IMR-90 (cell line): ENCODE measurements around the gene TPM2. TPM values are rescaled to one million over a fixed set of nuclear protein-coding genes. Genes with fewer than 3 reads are reported as not detected.
"Not testable (repeated sequence)": the region's sequence is repeated elsewhere in the genome, so short reads cannot be mapped to it uniquely, and the experiment has no call there.

Experiments
- ATAC-seq: fragments of 200-7000 bp; cut with Tn5 transposase; 2 replicates; pipeline ENCODE4 v1.9.1; 2020; ENCODE audit warnings: low read depth, mild to moderate bottlenecking, moderate library complexity
- BruUV-seq: library from RNA; stranded (reverse); fragments of 400-500 nt; replicated peaks from 2 replicates; lab custom pipeline; 2021; lab: Mats Ljungman, UMichigan
- CTCF ChIA-PET: fragments of 300-600 bp; formaldehyde crosslinking; extraction: SDS; loops from one replicate; lab custom pipeline; 2021; ENCODE audit warnings: antibody characterized with exemption; lab: Yijun Ruan, JAX
- POLR2A ChIA-PET: fragments of 300-600 bp; sonication (Branson Sonifier 250); formaldehyde crosslinking; loops from one replicate; lab custom pipeline; 2022; ENCODE audit warnings: antibody characterized with exemption; ENCODE audit not compliant: unreplicated experiment; lab: Charles Lee
- DNase-seq: peaks from one replicate; pipeline ENCODE4 v3.0.0; 2013
- H2AFZ ChIP-seq: replicated peaks from 2 replicates; pipeline ENCODE3; 2013; ENCODE audit warnings: low read length, mild to moderate bottlenecking; ENCODE audit not compliant: poor library complexity
- H2AK5ac ChIP-seq: 2 replicates; pipeline ENCODE4 v1.6.1; 2013; ENCODE audit warnings: low read depth, low read length, inconsistent platforms
- H2AK9ac ChIP-seq: replicated peaks from 2 replicates; pipeline ENCODE3; 2013; ENCODE audit warnings: mild to moderate bottlenecking, low read depth, low read length, moderate library complexity; ENCODE audit not compliant: poor library complexity
- H2BK120ac ChIP-seq: 2 replicates; pipeline ENCODE4 v1.6.1; 2013; ENCODE audit warnings: low read depth, low read length, inconsistent platforms
- H2BK15ac ChIP-seq: 3 replicates; pipeline ENCODE4 v1.6.1; 2013; ENCODE audit warnings: low read depth, low read length, inconsistent platforms
- H2BK20ac ChIP-seq: 2 replicates; pipeline ENCODE4 v1.6.1; 2013; ENCODE audit warnings: low read depth, mild to moderate bottlenecking, inconsistent platforms, low read length, moderate library complexity
- H2BK5ac ChIP-seq: 2 replicates; pipeline ENCODE4 v1.6.1; 2013; ENCODE audit warnings: mild to moderate bottlenecking, low read depth, low read length, inconsistent platforms; ENCODE audit not compliant: poor library complexity, severe bottlenecking
- H3K14ac ChIP-seq: replicated peaks from 2 replicates; pipeline ENCODE4 v1.6.1; 2013; ENCODE audit warnings: low read depth, low read length, inconsistent platforms
- H3K18ac ChIP-seq: 2 replicates; pipeline ENCODE4 v1.6.1; 2013; ENCODE audit warnings: low read depth, low read length, control low read depth
- H3K23ac ChIP-seq: 2 replicates; pipeline ENCODE4 v1.6.1; 2013; ENCODE audit warnings: low read depth, low read length, inconsistent platforms
- H3K27ac ChIP-seq: 2 replicates; pipeline ENCODE4 v1.5.1; 2013; ENCODE audit warnings: mild to moderate bottlenecking, control low read depth, low read length; ENCODE audit not compliant: insufficient read depth
- H3K27me3 ChIP-seq: 2 replicates; pipeline ENCODE4 v1.6.1; 2013; ENCODE audit warnings: low read length; ENCODE audit not compliant: control insufficient read depth, insufficient read depth
- H3K36me3 ChIP-seq: 2 replicates; pipeline ENCODE4 v1.6.1; 2013; ENCODE audit warnings: low read length, mixed read lengths; ENCODE audit not compliant: control insufficient read depth, insufficient read depth
- H3K4ac ChIP-seq: 2 replicates; pipeline ENCODE4 v1.6.1; 2013; ENCODE audit warnings: low read depth, low read length, inconsistent platforms
- H3K4me1 ChIP-seq: 2 replicates; pipeline ENCODE4 v1.6.1; 2013; ENCODE audit warnings: low read length, mixed read lengths; ENCODE audit not compliant: control insufficient read depth, insufficient read depth
- H3K4me2 ChIP-seq: 2 replicates; pipeline ENCODE4 v1.6.1; 2013; ENCODE audit warnings: low read depth, mild to moderate bottlenecking, control low read depth, low read length, moderate library complexity
- H3K4me3 ChIP-seq: 2 replicates; pipeline ENCODE4 v1.5.1; 2013; ENCODE audit warnings: low read depth, mild to moderate bottlenecking, control low read depth, low read length, moderate library complexity; ENCODE audit not compliant: insufficient read depth
- H3K56ac ChIP-seq: 2 replicates; pipeline ENCODE4 v1.6.1; 2013; ENCODE audit warnings: low read length, inconsistent platforms; ENCODE audit not compliant: insufficient read depth; ENCODE audit errors: extremely low read depth
- H3K79me1 ChIP-seq, 2 experiments: 2 replicates each; pipeline ENCODE4 v1.6.1; 2013; ENCODE audit warnings: low read length in 2 of 2, inconsistent platforms in 1 of 2, low read depth in 1 of 2
- H3K9ac ChIP-seq: 2 replicates; pipeline ENCODE4 v1.6.1; 2013; ENCODE audit warnings: low read depth, low read length, control low read depth
- H3K9me1 ChIP-seq: 2 replicates; pipeline ENCODE4 v1.6.1; 2013; ENCODE audit warnings: low read length, inconsistent platforms; ENCODE audit not compliant: insufficient read depth
- H3K9me3 ChIP-seq: 2 replicates; pipeline ENCODE4 v1.6.1; 2013; ENCODE audit warnings: low read length; ENCODE audit not compliant: control insufficient read depth, insufficient read depth
- H4K20me1 ChIP-seq: 2 replicates; pipeline ENCODE4 v1.6.1; 2013; ENCODE audit warnings: low read length, inconsistent platforms; ENCODE audit not compliant: insufficient read depth
- H4K5ac ChIP-seq: 2 replicates; pipeline ENCODE4 v1.6.1; 2013; ENCODE audit warnings: mild to moderate bottlenecking, low read depth, low read length, control low read depth
- H4K8ac ChIP-seq, 2 experiments: 2 replicates each; pipeline ENCODE4 v1.6.1; 2013; ENCODE audit warnings: low read depth in 2 of 2, low read length in 2 of 2, control low read depth in 1 of 2, inconsistent platforms in 1 of 2
- H4K91ac ChIP-seq: 2 replicates; pipeline ENCODE4 v1.6.1; 2013; ENCODE audit warnings: low read depth, low read length, inconsistent platforms; ENCODE audit not compliant: insufficient read depth
- WGBS, 2 experiments: methylation state at CpG; one replicate each; pipeline versions ENCODE4 v1.1.5 to v1.1.7; 2013; ENCODE audit warnings: missing lambda C conversion rate in 2 of 2; ENCODE audit not compliant: insufficient read length in 1 of 2; ENCODE audit errors: extremely low coverage in 2 of 2; 5-methylcytosine and 5-hydroxymethylcytosine counted together
- dilution Hi-C: fragments of 300-500 bp; cut with HindIII; formaldehyde crosslinking; loops from one replicate; pipeline ENCODE4 v1.14.3; 2018; ENCODE audit warnings: low sequenced_read_pairs; ENCODE audit not compliant: unreplicated experiment
- in situ Hi-C: fragments of 300-500 bp; cut with MboI; formaldehyde crosslinking; loops from 3 replicates; pipeline ENCODE4 v1.14.3; 2019; ENCODE audit warnings: low sequenced_read_pairs, inconsistent platforms, mixed read lengths
- intact Hi-C: fragments of 100-400 bp; cut with micrococcal nuclease; formaldehyde crosslinking; loops from 2 replicates; pipeline ENCODE4 v1.10.0; 2022
- polyA plus RNA-seq, 3 experiments: library from polyadenylated mRNA; depleted of rRNA; stranded (reverse); fragments of >200 nt; gene quantifications; 2 replicates each; pipeline ENCODE4 v1.2.3, GENCODE V29; 2012; ENCODE audit warnings: low replicate concordance in 1 of 3
- total RNA-seq: library from RNA; depleted of rRNA; stranded (reverse); fragments of >200 nt; gene quantifications from 2 replicates; pipeline ENCODE4 v1.2.3, GENCODE V29; 2012
- TF ChIP-seq, protein P1 (sequence below): fragments of 150-350 bp; IDR thresholded peaks from 2 replicates; pipeline ENCODE4 v1.6.1; 2017; ENCODE audit warnings: mild to moderate bottlenecking, antibody characterized with exemption, low read length, low read depth

The TPM2 gene
- total and polyA plus RNA-seq, 2 of the 4 experiments (the other 2 are of a cell fraction) = 960 to 2,500 TPM

DNA sequence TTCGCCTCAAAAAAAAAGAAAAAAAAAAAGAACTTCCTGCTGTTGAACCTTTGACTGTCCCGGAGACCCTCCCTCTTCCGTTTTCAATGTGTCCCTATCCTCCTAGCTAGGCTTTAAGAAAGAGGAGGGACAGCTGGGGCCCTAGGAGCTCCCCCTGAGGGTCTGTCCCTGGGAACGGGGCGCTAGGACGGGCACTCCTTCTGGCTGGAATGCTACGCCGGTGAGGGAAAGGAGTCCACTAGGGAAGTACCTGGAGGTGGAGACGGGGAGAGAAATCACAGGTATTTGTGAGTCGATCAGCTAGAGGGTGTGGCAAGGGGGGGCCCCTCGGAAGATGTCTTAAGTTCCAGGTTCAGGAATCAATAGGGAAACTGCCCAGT, 43.6 kb downstream of the TPM2 start:
- H3K56ac ChIP-seq = no peak overlapping the region
- H2AK5ac ChIP-seq = no peak overlapping the region
- in situ Hi-C loops = no loop called here
- H4K20me1 ChIP-seq = no peaks in the 10 kb centered on the region
- 0 out of 4 replicates have a peak, but pooled peaks cover 0 to 4% of the 10 kb centered on the region in 2 experiments for H3K79me1 ChIP-seq
- peak overlapping the region; percentile 61 for H3K27ac ChIP-seq
- peak overlapping the region; percentile 54 for H3K4me3 ChIP-seq
- TF ChIP-seq, protein P1, sequence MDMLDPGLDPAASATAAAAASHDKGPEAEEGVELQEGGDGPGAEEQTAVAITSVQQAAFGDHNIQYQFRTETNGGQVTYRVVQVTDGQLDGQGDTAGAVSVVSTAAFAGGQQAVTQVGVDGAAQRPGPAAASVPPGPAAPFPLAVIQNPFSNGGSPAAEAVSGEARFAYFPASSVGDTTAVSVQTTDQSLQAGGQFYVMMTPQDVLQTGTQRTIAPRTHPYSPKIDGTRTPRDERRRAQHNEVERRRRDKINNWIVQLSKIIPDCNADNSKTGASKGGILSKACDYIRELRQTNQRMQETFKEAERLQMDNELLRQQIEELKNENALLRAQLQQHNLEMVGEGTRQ = no peak
- peak overlapping the region; percentile 61 for H2BK5ac ChIP-seq
- DNase-seq (no peak), ATAC-seq (no peak; the same call in 1 of the 2 replicates)
- no peaks in the 10 kb centered on the region for H3K9me1 ChIP-seq
- peaks cover 8% of the 10 kb centered on the region for H3K4me1 ChIP-seq
- H4K5ac ChIP-seq = peak overlapping the region; percentile 71
- ChIA-PET POLR2A (interaction anchor here (0.5 kb wide), 1 partner anchor 77 kb away, joined by 6 read pairs; no protein-coding TSS in a partner anchor), CTCF (interaction anchor here (0.7 to 2.6 kb wide), 4 partner anchors 12 to 34 kb away, joined by 3 to 19 read pairs (median 8); partner anchors contain the start of genes CCDC107 and RMRP)
- peak overlapping the region; percentile 43 for H3K18ac ChIP-seq
- WGBS, 2 experiments = 0% methylated on average over 1 of the region's 11 CpGs; no CpG with 5 or more reads in 1 of the 2 experiments
- H2BK15ac ChIP-seq = 0 out of 3 replicates have a peak overlapping the region, but pooled peaks have one; percentile 37
- H3K9ac ChIP-seq = peak overlapping the region; percentile 73
- H3K4me2 ChIP-seq = peak overlapping the region; percentile 82
- H2AFZ ChIP-seq = peak overlapping the region; percentile 97
- no peak overlapping the region for H2BK20ac ChIP-seq
- BruUV-seq = TSS peak; percentile 62
- no peaks in the 10 kb centered on the region for H3K36me3 ChIP-seq
- intact Hi-C loops = no loop called here
- peak overlapping the region; percentile 91 for H3K23ac ChIP-seq
- no peaks in the 10 kb centered on the region for H3K9me3 ChIP-seq
- peak overlapping the region; percentile 88 to 97 for H4K8ac ChIP-seq
- no peak overlapping the region; the same call in 1 of the 2 replicates for H2BK120ac ChIP-seq
- no peaks in the 10 kb centered on the region for H3K27me3 ChIP-seq
- peak overlapping the region; percentile 87 for H3K4ac ChIP-seq
- dilution Hi-C loops = no loop called here
- peak overlapping the region; percentile 96 for H3K14ac ChIP-seq
- peak overlapping the region; percentile 87 for H2AK9ac ChIP-seq
- H4K91ac ChIP-seq = peak overlapping the region; percentile 81

DNA sequence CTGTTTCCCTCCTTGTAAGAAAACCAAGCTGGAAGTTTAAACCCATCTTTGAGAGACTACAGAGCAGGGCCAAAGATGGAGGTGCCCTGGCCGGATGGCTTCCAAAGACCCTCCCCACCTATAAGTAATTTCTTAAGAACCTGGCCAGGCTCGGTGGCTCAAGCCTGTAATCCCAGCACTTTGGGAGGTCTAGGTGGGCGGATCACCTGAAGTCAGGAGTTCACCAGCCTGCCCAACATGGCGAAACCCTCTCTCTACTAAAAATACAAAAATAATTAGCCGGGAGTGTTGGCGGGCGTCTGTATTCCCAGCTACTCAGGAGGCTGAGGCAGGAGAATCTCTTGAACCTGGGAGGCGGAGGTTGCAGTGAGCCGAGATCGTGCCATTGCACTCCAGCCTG, 44.0 kb downstream of the TPM2 start:
- intact Hi-C loops, H3K23ac ChIP-seq, H3K9me3 ChIP-seq, H3K9me1 ChIP-seq, H3K4me2 ChIP-seq, H3K27ac ChIP-seq, H3K4ac ChIP-seq, H4K20me1 ChIP-seq, H2AK5ac ChIP-seq, BruUV-seq, H2BK20ac ChIP-seq, H3K18ac ChIP-seq, H2AFZ ChIP-seq, H2AK9ac ChIP-seq, H3K4me3 ChIP-seq, H3K27me3 ChIP-seq, H2BK5ac ChIP-seq, H3K36me3 ChIP-seq, DNase-seq, H3K4me1 ChIP-seq, in situ Hi-C loops, dilution Hi-C loops, H3K14ac ChIP-seq, H4K91ac ChIP-seq, ATAC-seq, H3K56ac ChIP-seq, H3K79me1 ChIP-seq, H2BK15ac ChIP-seq, H2BK120ac ChIP-seq, H3K9ac ChIP-seq: not testable (repeated sequence)
- WGBS, 2 experiments = no CpG with 5 or more reads among the region's 10 CpGs
- ChIA-PET POLR2A (interaction anchor here (0.5 kb wide), 1 partner anchor 77 kb away, joined by 6 read pairs; no protein-coding TSS in a partner anchor), CTCF (interaction anchor here (1.3 to 2.6 kb wide), 3 partner anchors 12 to 34 kb away, joined by 4 to 19 read pairs (median 13); partner anchors contain the start of genes CCDC107 and RMRP)
- Histone ChIP-seq H4K5ac (peak overlapping the region; percentile 32; the same call in 1 of the 2 replicates), H4K8ac (peak overlapping the region in 1 of 2 experiments; percentile 88; a peak in 2 of 4 replicates)
